CD4-positive, alpha-beta T cell treated with Interleukin-15 for 4 hours (primary cell): ENCODE data around the gene CHAC2.
A peak's percentile ranks its signal among the peaks of the same experiment; 100 is the strongest.
"Not testable (repeated sequence)": the region's sequence is repeated elsewhere in the genome, so short reads cannot be mapped to it uniquely, and the experiment has no call there.

Experiments
- DNase-seq: peaks from one replicate; pipeline ENCODE4 v3.0.0-alpha.2; 2020; ENCODE audit warnings: low spot score

The CHAC2 gene

DNA sequence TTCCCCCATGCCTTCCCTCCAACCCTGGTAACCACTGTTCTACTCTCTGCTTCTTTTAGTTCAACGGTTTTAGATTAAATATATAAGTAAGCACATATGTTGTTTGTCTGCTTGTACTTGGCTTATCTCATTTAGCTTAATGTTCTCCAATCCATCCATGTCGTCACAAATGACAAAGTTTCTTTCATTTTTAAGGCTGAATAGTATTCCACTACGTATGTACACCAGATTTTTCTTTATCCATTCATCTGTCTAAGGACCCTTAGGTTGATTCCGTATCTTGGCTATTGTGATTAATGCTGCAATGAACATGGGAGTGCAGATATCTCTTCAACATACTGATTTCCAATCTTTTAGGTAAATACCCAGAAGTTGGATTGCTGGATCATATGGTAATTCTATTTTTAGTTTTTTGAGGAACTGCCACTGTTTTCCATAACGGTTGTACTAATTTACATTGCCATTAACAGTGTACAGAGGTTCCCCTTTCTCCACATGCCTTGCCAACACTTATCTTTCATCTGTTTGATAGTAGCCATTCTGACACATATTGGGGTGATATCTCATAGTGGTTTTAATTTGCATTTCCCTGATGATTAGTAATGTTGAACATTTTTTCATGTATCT is 11.0 kb downstream of the CHAC2 start:
- no peak for DNase-seq

DNA sequence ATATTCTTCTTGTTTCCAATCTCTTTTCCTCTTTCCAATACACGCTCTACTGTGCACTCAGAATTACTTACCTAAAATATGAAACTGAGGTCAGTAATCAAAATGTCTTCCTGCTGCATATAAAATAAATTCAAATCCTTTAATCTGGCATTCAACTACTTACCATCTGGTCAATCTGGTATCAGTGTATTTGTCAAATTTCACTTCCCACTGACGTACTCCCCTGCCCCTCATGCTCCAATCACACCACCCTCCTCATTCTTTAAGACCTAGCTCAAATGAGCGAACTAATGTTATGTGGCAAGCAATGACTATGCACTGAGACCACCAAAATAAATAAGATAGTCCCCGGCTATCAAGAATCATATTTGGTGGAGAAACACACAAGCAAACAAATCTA is 12.5 kb downstream of the CHAC2 start:
- DNase-seq = no peak

DNA sequence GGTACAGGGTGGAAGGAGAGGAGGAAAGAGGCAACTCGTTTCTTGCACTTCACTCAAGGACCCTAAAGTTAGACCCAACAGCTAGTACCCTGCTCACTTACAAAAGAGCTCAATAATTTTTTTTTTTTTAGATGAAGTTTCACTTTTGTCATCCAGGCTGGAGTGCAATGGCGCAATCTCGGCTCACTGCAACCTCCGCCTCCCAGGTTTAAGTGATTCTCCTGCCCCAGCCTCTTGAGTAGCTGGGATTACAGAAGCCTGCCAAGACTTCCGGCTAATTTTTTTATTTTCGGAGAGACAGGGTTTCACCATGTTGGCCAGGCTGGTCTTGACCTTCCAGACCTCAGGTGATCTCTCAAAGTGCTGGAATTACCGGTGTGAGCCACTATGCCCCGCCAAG is 15.1 kb downstream of the CHAC2 start:
- no peak for DNase-seq

DNA sequence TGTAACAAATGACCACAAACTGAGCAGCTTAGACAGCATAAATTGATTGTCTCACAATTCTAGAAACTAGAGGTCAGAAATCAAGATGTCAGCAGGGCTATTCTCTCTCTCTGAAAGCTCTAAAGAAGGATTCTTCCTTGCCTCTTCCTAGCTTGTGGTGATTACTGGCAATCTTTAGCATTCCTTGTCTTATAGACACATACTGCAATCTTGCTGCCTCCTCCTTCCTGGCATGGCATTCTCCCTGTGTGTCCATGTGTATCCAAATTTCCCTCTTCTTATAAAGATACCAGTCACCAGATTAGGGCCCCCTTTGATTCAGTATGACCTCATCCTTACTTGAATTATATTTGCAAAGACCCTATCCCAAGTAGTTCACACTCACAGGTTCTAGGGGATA is 16.8 kb downstream of the CHAC2 start:
- no peak for DNase-seq

DNA sequence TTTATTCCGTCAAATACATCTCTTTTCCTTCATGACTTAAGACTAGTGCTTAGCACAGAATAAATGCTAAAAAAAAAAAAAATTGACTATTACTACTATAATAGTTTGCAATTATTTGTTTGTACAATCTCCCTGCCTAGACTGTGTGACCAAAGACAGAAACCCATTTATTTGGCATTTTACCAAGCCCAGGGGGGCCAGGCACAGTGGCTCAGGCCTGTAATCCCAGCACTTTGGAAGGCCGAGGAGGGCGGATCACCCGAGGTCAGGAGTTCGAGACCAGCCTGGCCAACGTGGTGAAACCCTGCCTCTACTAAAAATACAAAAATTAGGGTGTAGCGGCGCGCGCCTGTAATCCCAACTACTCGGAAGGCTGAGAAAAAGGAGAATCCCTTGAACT is 17.8 kb downstream of the CHAC2 start:
- DNase-seq = no peak

DNA sequence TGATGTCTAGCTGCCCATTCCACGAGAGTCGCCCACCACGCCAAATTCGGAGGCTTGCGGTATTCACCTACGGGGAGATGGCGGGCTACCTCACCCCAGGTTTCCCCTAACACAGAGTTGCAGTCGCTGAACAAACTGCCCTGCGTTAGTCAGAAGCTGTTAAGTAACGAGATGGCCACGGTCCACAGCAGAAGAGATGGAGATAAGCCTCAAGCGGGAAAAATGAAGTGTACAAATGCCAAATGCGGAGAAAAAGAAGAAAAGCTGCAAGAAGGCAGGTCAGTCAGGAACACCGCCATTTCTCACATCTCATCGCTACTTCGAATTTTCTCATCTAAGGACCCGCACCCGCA is 18.7 kb downstream of the CHAC2 start:
- DNase-seq = peak; percentile 18

DNA sequence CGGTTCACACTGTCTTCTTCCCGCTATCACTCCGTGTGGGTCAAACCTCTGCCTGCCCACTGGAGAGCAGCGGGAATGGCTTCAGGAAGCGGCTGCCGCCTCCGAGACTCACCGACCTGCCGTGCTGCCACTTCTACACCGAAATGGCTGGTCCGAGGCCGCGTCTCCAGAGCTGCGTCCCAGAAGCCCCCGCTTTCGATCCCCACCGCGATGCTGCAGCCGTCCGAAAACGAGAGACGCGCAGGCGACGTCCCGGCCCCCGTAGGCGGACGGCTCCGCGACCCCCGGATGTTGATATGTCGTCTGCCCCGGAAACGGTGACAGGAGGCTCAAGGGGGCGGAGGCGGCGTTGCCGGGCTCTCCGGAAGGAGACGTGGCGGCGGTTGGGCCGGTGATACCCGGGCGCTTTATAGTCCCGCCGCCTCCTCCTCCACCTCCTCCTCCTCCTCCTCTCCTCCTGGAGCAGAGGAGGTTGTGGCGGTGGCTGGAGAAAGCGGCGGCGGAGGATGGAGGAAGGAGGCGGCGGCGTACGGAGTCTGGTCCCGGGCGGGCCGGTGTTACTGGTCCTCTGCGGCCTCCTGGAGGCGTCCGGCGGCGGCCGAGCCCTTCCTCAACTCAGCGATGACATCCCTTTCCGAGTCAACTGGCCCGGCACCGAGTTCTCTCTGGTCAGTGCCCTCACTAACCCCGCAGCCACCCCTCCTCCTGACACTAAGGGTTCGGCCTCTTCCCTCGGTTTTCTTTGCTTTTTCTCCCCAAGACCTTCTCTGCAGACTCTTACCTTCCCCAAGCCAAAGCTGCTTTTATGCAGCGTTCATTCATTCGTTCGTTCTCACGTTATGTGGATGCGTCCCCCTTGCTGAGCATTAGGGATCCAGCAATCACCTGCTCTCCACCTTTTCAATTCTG is 19.4 kb downstream of the CHAC2 start, which contains the start of the genes ASB3 and ERLEC1:
Gene ASB3, minus strand, starts transcription at position 249 of the 909 bp plus-strand sequence. CDS start 21,381 bp downstream, outside the sequence.
Gene ERLEC1, plus strand, starts transcription at position 340 of the 909 bp plus-strand sequence. Its CDS starts 167 bp downstream, at position 507.
- DNase-seq = peak; percentile 85

DNA sequence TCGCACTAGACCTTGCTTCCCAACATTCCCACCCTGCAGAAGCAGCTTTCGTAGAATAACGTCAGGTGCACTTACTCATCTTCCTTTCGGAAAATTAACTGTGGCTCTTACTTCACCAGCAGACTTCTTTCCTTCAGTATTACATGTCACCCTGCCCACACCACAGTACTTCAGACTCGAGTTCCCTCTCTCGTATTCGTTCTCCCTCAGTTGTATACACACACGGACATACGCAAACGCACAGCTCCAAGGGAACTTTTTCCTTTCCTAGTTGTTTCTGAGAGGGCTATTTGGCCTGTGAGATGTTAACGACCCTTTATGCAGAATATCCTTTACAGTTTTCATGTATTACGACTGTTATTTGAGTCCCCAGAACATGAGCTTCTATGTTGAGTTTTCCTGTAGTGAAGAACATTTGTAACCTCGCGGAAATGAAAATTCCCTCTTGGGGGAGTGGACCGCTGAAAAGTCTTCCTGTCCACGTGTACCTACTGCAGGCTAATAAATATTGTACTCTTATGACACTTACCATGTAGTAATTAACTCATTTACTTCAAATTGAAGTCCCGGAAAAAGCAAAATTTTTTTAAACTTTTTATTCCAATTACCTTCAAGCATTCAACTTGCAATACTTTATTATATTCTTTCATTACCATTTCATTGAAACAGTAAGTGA is 20.1 kb downstream of the CHAC2 start:
- no peak for DNase-seq

DNA sequence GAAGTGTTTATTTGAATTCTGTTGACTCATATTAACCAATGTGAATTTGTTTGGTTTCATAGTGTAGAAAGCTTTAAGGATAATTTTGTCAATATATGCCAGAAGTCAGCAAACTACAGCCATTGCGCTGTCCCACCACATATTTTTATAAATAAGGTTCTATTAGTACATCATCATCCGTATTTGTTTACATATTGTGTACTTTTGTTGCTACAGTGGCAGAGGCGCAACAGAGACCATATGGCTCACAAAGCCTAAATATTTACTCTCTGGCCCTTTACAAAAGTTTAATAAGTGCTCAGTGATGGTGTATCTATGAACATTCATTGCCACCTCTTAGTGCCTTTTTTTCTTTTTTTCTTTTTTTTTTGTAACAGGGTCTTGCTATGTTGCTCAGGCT is 25.7 kb downstream of the CHAC2 start:
- no peak for DNase-seq

DNA sequence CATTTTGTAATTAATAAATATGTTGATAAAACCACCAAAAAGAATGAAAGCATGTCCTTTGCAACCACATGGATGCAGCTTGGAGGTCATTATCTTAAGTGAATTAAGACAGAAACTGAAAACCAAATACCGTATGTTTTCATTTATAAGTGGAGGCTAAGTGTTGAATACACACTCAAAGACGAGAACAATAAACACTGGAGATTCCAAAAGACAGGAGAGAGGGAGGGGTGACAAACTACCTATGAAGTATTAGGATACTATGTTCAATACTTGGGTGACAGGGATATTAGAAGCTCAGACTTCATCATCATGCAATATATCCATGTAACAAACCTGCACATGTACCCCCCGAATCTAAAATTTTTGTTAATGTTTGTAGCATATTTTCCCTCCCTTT is 26.2 kb downstream of the CHAC2 start:
- no peak for DNase-seq

DNA sequence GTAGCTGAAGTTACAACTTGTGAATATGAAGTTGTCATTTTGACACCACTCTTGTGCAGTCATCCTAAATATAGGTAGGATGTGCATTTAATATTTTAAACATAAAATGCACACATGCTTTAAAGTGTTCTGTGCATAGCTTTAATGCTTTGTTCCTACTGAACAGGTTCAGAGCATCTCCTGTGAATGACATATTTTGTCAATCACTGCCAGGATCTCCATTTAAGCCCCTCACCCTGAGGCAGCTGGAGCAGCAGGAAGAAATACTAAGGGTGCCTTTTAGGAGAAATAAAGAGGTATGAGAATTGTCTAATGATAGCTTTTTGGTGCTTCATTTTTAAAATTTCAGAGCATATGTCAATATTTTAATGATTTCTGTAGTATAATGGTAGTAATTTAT is 33.9 kb downstream of the CHAC2 start:
- DNase-seq = no peak

DNA sequence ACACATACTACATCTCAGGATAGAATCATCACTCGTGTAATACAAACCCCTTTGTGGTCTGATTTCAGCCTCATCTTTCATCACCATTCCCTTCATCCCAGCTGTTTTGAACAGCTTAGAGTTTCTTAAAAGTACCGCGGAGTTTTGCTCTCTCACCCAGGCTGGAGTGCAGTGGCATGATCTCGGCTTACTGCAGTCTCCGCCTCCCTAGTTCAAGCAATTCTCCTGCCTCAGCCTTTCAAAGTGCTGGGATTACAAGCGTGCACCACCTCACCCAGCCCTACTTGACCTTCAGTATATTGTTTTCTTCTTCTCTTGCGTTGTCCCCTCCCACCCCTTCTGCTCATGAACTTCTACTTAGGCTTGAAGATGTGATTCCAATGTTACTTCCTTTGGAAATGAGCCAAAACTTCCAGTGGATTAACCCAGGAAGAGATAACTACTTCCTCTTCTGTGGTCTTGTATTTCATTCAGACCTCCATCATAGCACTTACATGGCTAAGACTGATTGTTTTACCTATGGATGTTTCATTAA is 35.1 kb downstream of the CHAC2 start:
- no peak for DNase-seq

DNA sequence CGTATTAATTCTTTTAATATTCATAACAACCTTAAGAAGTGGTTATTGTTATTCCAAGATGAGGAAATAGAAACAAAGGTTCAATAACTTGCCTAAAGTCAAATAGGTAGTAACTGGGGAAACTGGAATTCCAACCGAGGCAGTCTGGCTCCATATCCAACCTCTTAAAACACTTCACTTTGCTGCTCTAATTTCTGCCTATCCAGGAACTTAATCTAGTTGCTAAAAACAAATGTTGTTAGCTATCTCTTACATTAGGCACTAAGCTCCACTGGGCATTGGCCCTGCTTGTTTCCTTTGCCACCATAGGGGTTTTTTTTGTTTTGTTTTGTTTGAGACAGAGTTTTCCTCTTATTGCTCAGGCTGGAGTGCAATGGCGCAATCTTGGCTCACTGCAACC is 44.0 kb downstream of the CHAC2 start:
- no peak for DNase-seq

DNA sequence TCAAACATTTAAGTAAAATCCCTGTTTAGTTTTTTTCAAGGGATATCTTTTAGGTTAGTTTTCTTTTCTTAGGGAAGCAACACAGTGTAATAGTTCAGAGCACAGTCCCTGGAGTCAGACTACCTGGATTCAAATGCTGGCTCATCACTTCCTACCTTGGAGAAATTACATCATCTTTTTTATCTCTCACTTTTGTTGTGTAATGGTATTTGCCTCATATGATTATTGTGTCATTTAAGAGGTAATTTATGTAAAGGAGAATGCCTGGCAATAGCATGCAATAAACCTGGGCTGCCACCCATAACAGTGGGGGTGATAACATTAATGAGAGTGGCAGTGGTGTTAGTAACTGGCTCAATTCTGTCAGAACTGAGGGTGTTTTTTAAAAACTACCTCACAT is 45.5 kb downstream of the CHAC2 start:
- DNase-seq = no peak

DNA sequence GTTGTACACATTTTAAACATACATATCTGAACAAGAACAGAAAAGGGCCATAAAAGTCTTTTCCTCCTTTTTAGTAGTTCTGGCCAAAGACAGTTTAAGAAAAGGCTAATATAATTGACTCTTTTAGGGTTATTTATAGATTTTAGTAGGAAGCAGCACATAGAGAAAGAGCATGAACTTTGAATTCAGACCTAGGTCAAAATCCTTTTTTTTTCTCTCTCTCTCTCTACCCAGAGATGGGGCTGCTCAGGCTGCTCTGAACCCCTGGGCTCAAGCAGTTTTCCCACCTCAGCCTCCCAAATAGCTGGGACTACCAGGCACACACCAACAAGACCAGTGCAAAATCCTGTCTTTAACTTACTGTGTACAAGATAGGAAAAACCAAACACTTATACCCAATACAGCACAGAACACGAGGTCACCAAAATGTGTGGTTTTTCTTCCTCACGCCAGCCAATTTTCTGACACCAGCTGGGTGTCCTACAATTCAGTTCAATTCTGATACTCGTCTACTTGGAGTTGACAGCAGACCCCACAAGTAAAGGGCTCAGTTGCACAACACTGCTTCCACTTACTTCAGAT is 51.3 kb downstream of the CHAC2 start:
- DNase-seq = no peak

DNA sequence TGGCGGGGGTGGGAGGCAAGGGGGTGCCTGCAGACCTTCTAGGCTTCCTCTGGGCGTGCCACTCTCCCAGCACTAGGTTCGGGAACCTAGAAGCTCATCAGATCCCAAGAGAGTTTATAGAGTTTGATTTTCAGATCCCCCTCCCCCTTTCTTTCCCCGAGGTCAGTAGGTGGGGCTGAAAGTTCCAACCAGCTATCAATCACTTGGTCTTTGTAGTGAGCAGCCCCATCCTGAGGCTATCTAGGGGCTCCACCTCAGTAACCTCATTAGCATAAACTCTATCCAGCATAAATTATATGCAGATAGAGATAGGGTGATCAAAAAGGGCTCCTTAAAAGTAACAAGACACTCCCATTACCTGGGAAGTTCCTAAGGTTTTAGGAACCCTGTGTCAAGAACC is 52.0 kb downstream of the CHAC2 start:
- DNase-seq = no peak

DNA sequence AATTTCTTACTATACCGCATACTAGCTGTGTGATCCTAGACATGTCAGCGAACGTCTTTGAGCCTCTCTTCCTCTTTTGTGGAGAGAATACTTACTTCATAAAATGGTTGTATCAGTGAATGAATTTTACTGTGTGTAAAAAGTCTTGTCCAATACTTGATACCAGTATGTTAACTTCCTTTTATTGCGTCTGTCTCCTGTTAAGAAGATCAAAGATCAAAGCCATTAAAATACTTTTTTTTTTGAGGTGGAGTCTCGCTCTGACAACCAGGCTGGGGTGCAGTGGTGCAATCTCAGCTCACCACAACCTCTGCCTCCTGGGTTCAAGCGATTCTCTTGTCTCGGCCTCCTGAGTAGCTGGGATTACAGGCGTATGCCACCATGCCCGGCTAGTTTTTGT is 52.4 kb downstream of the CHAC2 start:
- DNase-seq = no peak

DNA sequence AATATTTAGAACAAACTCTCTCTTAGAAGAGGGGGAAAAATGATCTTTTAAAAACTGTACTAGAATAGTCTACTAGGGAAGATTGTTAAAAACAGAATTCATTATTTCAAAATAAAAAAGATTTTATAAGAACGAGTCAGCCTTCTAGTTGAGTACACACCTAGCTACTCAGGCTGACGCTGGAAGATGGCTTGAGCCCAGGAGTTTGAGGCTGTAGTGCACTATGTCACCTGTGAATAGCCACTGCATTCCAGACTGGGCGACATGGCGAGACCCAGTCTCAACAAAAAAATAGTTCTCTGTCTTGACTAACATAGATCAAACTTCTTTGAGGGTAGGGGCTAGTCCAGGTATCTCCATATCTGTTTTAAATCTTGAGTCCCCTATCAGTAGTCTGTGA is 53.1 kb downstream of the CHAC2 start:
- DNase-seq = no peak

DNA sequence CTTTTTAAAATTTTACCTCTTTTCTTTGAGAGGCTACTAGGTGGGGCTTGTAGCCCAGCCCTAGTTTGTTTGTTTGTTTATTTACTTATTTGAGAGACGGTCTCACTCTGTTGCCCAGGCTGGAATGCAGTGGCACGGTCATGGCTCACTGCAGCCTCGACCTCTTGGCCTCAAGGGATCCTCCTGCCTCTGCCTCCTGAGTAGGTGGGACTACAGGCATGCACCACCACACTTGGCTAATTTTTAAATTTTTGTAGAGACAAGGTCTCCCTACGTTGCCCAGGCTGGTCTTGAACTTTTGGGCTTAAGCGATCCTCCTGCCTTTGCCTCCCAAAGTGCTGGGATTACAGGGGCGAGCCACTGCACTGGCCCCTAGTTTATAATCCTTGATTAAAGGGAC is 54.2 kb downstream of the CHAC2 start:
- no peak for DNase-seq

DNA sequence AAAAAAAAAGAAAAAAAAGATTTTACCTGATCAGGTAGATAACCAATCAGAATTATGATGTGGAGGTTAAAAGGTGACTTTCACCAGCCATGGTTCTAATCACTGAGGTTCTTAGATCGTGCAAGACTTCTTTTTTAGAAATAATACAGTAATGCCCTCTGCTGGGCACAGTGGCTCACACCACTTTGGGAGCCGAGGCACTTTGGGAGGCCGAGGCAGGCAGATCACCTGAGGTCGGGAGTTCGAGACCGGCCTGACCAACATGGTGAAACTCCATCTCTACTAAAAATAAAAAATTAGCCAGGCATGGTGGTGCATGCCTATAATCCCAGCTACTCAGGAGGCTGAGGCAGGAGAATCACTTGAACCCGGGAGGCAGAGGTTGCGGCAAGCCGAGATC is 56.0 kb downstream of the CHAC2 start:
- DNase-seq = not testable (repeated sequence)
